ENCODE data around the gene TNC.
"Not testable (repeated sequence)": the region's sequence is repeated elsewhere in the genome, so short reads cannot be mapped to it uniquely, and the experiment has no call there.

Gene TNC

GRCh38 chr9:115133649-115134048 lies 15.7 kb upstream of the TNC start:
- DNase-seq, result no peak

DNA sequence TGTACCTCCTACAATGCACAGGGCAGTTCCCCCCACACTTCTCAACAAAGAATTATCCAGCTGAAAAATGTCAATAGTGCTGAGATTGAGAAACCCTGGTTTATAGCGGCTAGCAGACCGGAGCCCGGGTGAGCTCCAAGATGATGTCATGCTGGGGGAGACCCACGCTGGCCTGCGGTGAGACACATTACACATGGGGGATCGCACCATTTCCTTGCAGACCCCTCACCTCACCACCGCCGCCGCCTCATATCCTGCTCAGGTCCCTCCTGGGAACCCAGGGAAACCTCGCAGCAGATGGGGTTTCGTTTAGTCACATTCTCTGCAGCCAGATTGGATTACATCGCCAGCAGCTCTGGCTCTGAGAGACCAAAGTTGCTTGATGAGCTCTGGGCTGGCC lies 14.7 kb upstream of the TNC start:
- DNase-seq, result no peak

- DNase-seq, result no peak
These were observed 12.2 kb upstream of the TNC start for GRCh38 chr9:115130176-115130575.

GRCh38 chr9:115128726-115129125 lies 10.8 kb upstream of the TNC start:
- not testable (repeated sequence) for DNase-seq

- no peak for DNase-seq
These were observed 9.3 kb upstream of the TNC start for GRCh38 chr9:115127191-115127817.

GRCh38 chr9:115126404-115126803 lies 8.4 kb upstream of the TNC start:
- no peak for DNase-seq

- no peak for DNase-seq
These were observed 5.0 kb upstream of the TNC start for GRCh38 chr9:115122937-115123336.

GRCh38 chr9:115121181-115121580 lies 3.2 kb upstream of the TNC start:
- DNase-seq, result no peak

DNA sequence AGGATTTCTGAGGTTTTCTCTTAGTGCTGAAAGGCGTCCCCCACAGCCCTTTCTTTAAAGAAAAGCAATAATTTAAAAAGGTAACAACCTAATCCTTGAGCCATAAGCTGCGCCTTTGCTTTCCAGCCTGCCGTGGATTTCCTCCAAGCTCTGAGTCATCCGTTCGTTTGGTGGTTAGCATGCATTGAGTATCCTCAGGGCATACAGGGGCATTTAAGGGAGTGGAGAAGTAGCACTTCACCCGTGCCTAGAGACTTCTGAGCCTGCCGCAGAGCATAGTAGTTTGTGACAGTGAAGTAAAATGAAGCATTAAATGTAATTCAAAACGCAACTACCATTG lies 892 bp upstream of the TNC start:
- DNase-seq, result no peak

DNA sequence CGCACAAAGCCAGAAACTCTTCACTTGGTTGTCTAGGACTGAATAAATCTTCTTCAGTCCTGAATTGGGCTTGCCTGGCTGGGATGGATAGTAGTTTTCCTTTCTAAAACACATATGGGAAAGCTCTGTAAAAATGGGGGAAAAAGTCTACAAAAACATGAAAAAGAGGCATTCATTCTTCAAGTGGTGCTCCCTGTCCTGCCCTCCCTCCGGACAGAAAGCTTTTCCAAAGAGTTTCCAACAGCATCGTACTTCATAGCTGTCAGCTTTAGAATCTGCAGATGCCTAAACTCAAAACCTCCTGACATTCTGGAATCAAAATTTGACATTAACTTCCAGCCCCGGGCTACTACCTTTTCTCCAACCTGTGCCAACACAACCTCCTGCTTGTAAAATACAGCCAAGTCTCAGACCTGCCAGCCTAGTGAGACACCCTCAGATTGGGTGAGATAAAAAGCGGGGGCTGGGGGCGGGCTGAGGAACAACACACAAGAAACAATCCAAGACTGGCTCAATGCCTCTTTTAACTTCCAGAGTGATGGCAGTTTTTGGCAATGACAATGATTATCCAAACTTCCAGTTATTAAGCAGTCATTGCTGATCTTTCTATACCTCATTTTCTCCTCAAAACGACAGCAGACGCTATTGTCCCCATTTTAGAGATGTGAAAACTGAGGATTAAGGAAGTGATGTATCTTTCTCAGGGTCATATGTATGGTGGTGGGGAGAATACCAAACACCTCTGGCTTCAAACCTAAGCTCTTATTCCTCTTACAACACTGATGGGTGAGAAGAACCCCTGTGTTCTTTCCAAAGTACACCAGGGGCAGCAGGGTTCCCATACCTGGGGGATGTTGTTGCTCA lies 1.3 kb downstream of the TNC start:
- DNase-seq, result no peak

- DNase-seq, result no peak
These were observed 2.0 kb downstream of the TNC start for GRCh38 chr9:115115924-115116323.

- no peak for DNase-seq
These were observed 2.7 kb downstream of the TNC start for GRCh38 chr9:115115117-115115880.

- no peak for DNase-seq
These were observed 3.4 kb downstream of the TNC start for GRCh38 chr9:115114546-115114945.

- no peak for DNase-seq
These were observed 3.9 kb downstream of the TNC start for GRCh38 chr9:115114084-115114483.

GRCh38 chr9:115111874-115112273 lies 6.1 kb downstream of the TNC start:
- no peak for DNase-seq

DNA sequence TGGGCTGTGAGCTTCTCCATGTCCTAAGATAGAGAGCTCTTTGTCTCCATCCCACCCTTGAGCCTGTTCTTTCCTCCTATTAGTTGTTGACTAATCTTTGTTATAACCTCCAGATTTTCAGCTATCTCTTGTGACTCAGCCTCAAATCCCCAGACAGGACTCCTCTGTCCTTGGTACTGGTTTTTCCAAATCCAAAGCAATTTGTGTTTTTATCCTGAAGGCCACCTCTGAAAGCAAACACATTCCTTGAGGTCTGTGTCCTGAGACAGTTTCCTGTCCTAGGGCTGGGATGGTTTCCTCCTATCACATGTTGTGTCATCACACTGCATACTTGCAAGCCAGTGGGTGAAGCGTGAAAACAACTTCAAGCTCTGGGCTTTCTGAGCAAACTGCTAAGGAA lies 8.5 kb downstream of the TNC start:
- no peak for DNase-seq

- no peak for DNase-seq
These were observed 10.3 kb downstream of the TNC start for GRCh38 chr9:115107701-115108100.

DNA sequence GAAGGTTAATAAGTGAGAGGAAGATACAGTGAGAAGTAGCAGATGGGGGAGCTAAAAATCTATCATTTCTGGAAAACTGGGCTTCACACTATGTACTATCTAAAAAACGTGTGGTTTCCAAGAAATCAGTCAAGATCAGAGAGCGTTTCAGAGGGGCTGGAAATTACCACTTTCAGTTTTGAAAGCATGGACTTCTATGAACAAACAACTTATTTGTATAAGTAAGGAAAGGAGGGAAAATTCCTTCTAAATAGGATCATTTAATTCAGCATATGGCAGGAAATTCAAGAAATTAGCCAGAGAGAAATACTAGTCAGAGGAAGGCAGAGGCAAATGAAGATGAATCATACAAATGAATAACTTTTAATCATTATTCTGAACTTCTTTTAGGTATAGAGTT lies 11.3 kb downstream of the TNC start:
- DNase-seq, result no peak

GRCh38 chr9:115106001-115106400 lies 12.0 kb downstream of the TNC start:
- no peak for DNase-seq

DNA sequence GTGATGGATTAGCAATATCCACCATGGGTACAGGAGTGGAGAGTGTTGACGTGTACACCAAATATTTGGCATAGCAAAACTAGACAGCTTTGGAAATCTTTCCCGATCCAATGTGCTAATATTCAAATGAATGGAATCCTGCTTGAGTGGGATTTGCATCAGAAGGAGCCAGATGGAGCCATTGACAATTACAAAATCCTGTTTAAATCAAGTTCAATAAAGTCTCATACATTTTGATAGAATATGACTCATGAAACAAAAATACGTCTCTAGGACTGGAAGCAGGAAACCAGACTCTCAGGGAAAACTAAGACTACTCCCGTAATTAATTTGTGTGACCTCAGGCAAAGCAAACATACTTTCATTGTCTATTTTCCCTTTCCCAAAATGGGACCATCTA lies 13.0 kb downstream of the TNC start:
- no peak for DNase-seq

DNA sequence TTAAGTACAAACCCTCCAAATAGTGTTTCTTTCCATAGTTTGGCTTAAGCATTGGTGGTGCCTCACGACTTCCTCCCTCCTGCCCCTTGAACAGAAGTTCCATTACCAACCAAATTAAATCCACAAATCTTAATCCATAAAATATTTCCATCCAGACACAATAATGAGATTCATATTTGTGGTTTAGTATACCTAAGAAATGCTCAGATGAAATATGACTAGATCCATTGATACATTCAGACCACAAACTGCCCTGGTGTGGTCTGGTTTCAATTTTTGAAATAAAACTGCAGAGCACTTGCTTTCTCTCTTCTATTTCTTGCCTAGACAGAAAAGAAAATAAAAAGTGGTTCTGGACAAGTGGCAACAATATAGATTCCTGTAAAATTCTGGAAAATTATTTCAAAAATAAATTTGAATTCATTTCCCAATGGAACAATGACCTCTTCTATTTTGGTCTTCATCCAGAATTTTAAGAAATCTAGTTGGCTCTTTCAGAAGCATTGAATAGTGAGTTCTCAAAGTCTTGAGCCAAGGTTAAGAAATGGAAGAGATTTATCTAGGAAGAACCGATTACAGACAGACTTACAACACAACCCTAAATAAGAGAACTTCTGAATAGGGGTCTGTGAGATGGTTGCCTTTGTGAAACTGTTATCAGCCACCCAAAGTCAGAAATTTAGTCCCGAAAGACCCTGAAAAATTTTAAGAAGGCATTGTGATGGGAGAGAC lies 14.0 kb downstream of the TNC start:
- DNase-seq, result no peak

DNA sequence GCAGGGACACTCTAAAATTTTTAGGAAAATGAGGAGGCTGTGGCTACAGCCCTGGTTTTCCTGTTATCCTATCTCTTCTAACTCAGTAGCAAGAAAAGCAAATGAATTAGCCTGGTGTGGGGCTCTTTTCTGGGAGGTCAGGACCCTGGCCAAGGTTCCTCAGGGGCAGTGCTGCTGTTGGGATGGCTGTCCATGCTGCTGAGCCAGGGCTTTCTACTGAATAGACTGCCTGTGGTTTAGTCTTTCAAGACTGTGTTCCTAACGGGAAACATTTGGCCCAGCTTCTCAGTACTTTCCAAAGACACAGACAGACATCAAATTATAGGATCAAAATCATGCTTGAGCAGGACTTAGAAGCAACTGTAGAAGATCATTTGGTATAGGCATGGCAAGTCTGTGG lies 18.1 kb downstream of the TNC start:
- no peak for DNase-seq

GRCh38 chr9:115098226-115098965 lies 19.6 kb downstream of the TNC start:
- no peak for DNase-seq

Measured in NCI-H1436 treated with DMSO at 0.1 percent for 48 hours (cell line).